ENCODE results near the gene RAI1.

RAI1 gene

DNA sequence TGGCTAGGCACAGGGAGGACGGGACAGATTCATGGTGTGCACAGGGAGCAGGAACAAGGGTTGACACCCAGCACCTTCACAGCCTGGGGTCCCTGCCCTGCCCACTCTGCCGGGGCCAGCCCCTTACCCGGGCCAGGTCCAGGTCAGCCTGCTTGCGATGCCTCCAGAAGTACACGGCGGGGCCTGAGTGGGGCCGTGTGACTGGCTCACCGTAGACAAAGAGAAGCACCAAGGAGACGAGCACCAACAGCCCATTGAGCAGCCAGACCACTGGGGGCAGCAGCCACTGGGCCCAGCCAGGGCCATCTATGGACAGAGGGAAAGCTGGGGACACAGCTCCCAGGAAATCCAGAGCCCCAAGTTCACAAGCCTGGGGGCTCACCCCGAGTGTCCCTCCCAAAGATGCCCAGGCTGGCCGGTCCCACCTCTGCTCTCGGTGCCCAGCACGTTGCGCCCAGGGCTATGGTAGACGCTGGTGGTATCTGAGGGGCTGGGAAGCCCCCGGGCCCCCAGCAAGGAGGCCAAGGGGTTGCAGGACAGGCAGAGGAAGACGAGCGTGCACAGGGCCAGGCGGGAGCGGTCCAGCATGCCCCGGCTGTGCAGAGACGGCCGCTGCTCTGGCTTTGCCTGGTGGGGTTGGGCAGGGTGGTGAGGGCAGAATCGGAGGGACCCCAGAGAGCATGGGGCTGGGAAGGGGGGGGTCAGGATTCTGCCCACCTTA, 135.7 kb downstream of the RAI1 start:
- Mint-ChIP-seq H3K4me3 (no peak overlapping the region), H3K4me1 (peaks cover 55% of the 10 kb centered on the region), H3K27me3 (no peaks in the 10 kb centered on the region), H3K36me3 (peaks cover 56% of the 10 kb centered on the region), H3K9me3 (no peaks in the 10 kb centered on the region), H3K27ac (no peak overlapping the region)
- no peak for DNase-seq
- CTCF ChIA-PET, result interaction anchor here (5.9 kb wide), 1 partner anchor 41 kb away, joined by 95 read pairs; no protein-coding TSS in a partner anchor

GRCh38 chr17:17817552-17817947, 136.3 kb downstream of the RAI1 start:
- H3K27me3 Mint-ChIP-seq, result no peaks in the 10 kb centered on the region
- H3K9me3 Mint-ChIP-seq, result no peaks in the 10 kb centered on the region
- H3K36me3 Mint-ChIP-seq, result peaks cover 60% of the 10 kb centered on the region
- no peak for DNase-seq
- H3K27ac Mint-ChIP-seq, result peak overlapping the region; percentile 42
- H3K4me1 Mint-ChIP-seq, result peaks cover 57% of the 10 kb centered on the region
- CTCF ChIA-PET, result interaction anchor here (0.9 kb wide), 1 partner anchor 31 kb away, joined by 3 read pairs; no protein-coding TSS in a partner anchor
- no peak overlapping the region for H3K4me3 Mint-ChIP-seq

DNA sequence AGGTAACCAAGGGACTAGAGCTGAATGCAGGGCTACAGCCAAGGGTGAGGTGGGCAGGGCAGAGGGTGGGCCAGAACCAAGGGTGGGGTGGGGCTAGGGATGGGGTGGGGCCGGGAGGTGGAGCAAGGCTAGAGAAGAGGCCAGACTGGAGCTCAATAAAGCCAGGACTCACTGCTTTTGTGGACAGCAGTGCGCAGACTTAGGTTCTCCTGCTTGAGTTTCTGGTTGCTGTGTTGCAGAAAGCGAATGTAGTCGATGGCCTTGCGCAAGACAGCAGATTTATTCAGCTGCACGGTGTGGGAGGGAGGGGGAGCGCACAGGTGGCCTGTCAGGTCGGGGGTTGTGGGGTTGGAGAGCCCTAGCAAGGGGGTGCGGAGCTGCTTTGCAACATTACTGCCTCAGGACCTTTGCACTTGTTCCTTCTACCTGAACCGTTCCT, 136.8 kb downstream of the RAI1 start:
- Mint-ChIP-seq H3K27ac (no peak overlapping the region), H3K36me3 (peaks cover 59% of the 10 kb centered on the region), H3K4me1 (peaks cover 59% of the 10 kb centered on the region), H3K4me3 (no peak overlapping the region), H3K27me3 (no peaks in the 10 kb centered on the region), H3K9me3 (no peaks in the 10 kb centered on the region)
- DNase-seq, result peak; percentile 35
- CTCF ChIA-PET, result interaction anchor here (0.9 kb wide), 1 partner anchor 30 kb away, joined by 3 read pairs; no protein-coding TSS in a partner anchor

DNA sequence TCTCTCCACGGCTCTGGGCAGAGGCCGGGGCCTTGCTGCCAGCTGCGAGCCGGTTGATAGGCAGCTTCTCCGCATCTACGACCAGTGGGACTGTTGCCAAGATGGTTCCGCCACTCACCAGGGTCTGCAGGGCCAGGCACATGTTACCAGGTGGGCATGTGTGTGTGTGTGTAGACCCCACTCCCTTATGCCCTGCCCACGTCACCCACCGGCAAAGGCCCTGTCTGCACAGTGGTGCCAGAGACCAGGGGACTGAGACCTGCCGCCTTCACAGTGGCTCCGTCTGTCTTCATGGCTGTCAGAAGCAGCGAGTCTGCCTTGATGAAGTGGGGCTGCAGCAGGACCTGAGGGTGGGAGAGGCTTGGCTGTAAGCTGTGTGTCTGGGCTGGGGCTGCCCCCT, 137.9 kb downstream of the RAI1 start:
- no peak for DNase-seq
- Mint-ChIP-seq H3K27me3 (no peaks in the 10 kb centered on the region), H3K4me1 (peaks cover 61% of the 10 kb centered on the region), H3K27ac (no peak overlapping the region), H3K36me3 (peaks cover 56% of the 10 kb centered on the region), H3K4me3 (no peak overlapping the region), H3K9me3 (no peaks in the 10 kb centered on the region)
- CTCF ChIA-PET, result interaction anchor here (2.0 kb wide), 2 partner anchors 8 to 42 kb away, joined by 8 to 15 read pairs; no protein-coding TSS in a partner anchor

- Mint-ChIP-seq H3K4me3 (peak overlapping the region; percentile 84), H3K4me1 (peaks cover 66% of the 10 kb centered on the region), H3K9me3 (no peaks in the 10 kb centered on the region), H3K27me3 (no peaks in the 10 kb centered on the region), H3K36me3 (peaks cover 53% of the 10 kb centered on the region), H3K27ac (peak overlapping the region; percentile 82)
- peak; percentile 52 for DNase-seq
- CTCF ChIA-PET, result interaction anchor here (1.3 to 2.0 kb wide), 4 partner anchors 8 to 41 kb away, joined by 4 to 15 read pairs (median 6); no protein-coding TSS in a partner anchor
Observed at GRCh38 chr17:17819561-17819995, 138.3 kb downstream of the RAI1 start.

DNA sequence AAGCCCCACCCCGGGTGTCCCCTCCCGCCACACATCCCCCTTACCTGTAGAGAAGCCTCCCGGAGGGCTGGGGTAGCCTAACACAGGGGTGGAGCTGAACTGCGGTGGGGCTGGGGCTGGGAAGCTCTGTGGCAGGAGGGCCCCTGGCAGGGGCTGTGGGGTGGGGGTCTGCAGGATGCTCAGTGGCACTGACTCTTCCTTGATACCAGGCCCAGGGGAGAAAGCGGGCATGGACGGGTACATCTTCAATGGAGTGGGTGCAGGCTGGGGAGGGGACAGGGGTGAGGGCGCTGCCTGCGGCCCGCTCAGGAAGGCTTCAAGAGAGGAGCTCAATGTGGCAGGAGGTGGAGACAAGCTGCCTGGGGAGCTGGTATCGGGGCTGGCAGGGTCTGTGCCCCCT, 138.8 kb downstream of the RAI1 start:
- Mint-ChIP-seq H3K27me3 (no peaks in the 10 kb centered on the region), H3K4me1 (peaks cover 70% of the 10 kb centered on the region), H3K27ac (peak overlapping the region; percentile 82), H3K36me3 (peaks cover 48% of the 10 kb centered on the region), H3K9me3 (no peaks in the 10 kb centered on the region), H3K4me3 (peak overlapping the region; percentile 84)
- DNase-seq, result no peak
- CTCF ChIA-PET, result interaction anchor here (1.0 to 2.9 kb wide), 10 partner anchors 9 to 41 kb away, joined by 3 to 15 read pairs (median 4); no protein-coding TSS in a partner anchor

DNA sequence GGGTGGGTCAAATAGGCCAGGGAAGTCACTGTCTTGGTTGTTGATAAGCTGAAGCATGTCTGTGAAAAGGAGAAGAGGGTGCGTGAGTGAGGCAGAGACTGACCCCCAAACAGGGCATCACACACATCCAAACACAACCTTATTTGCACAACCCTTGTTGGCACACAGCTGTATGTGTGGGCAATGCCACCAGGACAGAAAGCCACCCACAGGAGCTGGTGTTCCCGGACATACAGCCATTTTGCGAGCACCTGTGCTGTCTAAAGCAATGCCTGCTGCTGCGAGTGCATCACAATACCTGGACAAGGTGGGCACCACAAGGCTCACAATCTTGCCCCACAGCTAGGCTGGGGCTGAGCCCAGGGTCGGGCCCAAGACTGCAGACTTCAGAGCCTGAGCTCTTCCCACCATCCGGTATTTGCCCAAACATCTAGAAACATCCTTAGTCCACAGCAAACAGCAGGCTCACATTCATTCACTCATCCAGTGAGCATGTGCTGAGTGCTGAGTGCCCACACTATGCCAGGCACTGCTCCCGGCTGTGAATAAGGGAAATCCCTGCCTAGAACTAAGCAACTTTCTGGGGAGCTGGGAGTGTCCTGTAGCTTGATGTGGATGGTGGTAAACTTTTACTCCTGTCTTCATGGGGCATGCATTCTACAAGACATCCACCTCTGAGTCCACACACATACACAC, 139.4 kb downstream of the RAI1 start:
- CTCF ChIA-PET, result interaction anchor here (0.7 to 2.9 kb wide), 12 partner anchors 9 to 70 kb away, joined by 3 to 15 read pairs (median 4); no protein-coding TSS in a partner anchor
- Mint-ChIP-seq H3K36me3 (peaks cover 44% of the 10 kb centered on the region), H3K27me3 (no peaks in the 10 kb centered on the region), H3K4me1 (peaks cover 76% of the 10 kb centered on the region), H3K9me3 (no peaks in the 10 kb centered on the region), H3K4me3 (peak overlapping the region; percentile 84), H3K27ac (peak overlapping the region; percentile 82)
- DNase-seq, result no peak

DNA sequence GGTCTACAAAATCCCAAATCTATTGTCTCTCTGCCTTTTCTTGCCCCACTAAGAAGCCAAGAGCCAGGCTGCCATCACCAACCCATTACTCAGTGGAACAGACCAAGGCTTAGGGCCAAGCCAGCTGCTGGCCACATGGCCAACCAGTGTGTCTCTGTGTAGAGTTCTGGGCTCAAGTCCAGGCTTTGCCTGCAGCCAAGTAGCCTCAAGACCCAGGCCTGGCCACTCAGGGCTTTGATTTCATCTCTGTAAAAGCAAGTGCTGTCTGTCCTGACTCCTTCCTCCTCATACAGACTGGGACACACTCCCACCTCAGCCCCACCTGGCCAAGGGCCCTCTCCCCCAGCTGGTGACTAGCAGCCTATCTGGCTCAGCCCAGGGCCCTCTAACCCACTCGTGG, 140.9 kb downstream of the RAI1 start:
- Mint-ChIP-seq H3K27me3 (no peaks in the 10 kb centered on the region), H3K36me3 (peaks cover 45% of the 10 kb centered on the region), H3K27ac (peak overlapping the region; percentile 82), H3K4me3 (peak overlapping the region; percentile 84), H3K9me3 (no peaks in the 10 kb centered on the region), H3K4me1 (peaks cover 90% of the 10 kb centered on the region)
- DNase-seq, result no peak
- CTCF ChIA-PET, result interaction anchor here (0.9 to 2.9 kb wide), 4 partner anchors 11 to 39 kb away, joined by 3 to 8 read pairs (median 8); no protein-coding TSS in a partner anchor

GRCh38 chr17:17822616-17823015, 141.4 kb downstream of the RAI1 start:
- Mint-ChIP-seq H3K9me3 (no peaks in the 10 kb centered on the region), H3K27ac (peak overlapping the region; percentile 82), H3K36me3 (peaks cover 44% of the 10 kb centered on the region), H3K4me3 (peak overlapping the region; percentile 84), H3K4me1 (peaks cover 93% of the 10 kb centered on the region), H3K27me3 (no peaks in the 10 kb centered on the region)
- CTCF ChIA-PET, result interaction anchor here (0.9 to 2.9 kb wide), 4 partner anchors 11 to 38 kb away, joined by 3 to 8 read pairs (median 8); no protein-coding TSS in a partner anchor
- DNase-seq, result no peak

GRCh38 chr17:17823433-17824118, 142.3 kb downstream of the RAI1 start:
- H3K9me3 Mint-ChIP-seq, result no peaks in the 10 kb centered on the region
- peak overlapping the region; percentile 96 for H3K27ac Mint-ChIP-seq
- H3K4me3 Mint-ChIP-seq, result peak overlapping the region; percentile 84
- H3K4me1 Mint-ChIP-seq, result peaks cover 94% of the 10 kb centered on the region
- CTCF ChIA-PET, result no interaction called here
- peak; percentile 89 for DNase-seq
- no peaks in the 10 kb centered on the region for H3K27me3 Mint-ChIP-seq
- peaks cover 40% of the 10 kb centered on the region for H3K36me3 Mint-ChIP-seq

GRCh38 chr17:17824119-17824782, 143.0 kb downstream of the RAI1 start:
- Mint-ChIP-seq H3K36me3 (peaks cover 34% of the 10 kb centered on the region), H3K4me1 (peaks cover 90% of the 10 kb centered on the region), H3K9me3 (no peaks in the 10 kb centered on the region), H3K27ac (peak overlapping the region; percentile 96), H3K4me3 (peak overlapping the region; percentile 74), H3K27me3 (no peaks in the 10 kb centered on the region)
- DNase-seq, result peak; percentile 61
- CTCF ChIA-PET, result interaction anchor here (1.4 kb wide), 1 partner anchor 12 kb away, joined by 4 read pairs; no protein-coding TSS in a partner anchor

- Mint-ChIP-seq H3K4me3 (peak overlapping the region; percentile 74), H3K27me3 (no peaks in the 10 kb centered on the region), H3K9me3 (no peaks in the 10 kb centered on the region), H3K27ac (peak overlapping the region; percentile 96), H3K4me1 (peaks cover 88% of the 10 kb centered on the region), H3K36me3 (peaks cover 29% of the 10 kb centered on the region)
- DNase-seq, result no peak
- CTCF ChIA-PET, result interaction anchor here (0.8 to 1.4 kb wide), 2 partner anchors 11 to 13 kb away, joined by 4 read pairs; no protein-coding TSS in a partner anchor
Observed at GRCh38 chr17:17824783-17825614, 143.7 kb downstream of the RAI1 start.

All from activated naive CD4-positive, alpha-beta T cell treated with anti-CD3 and anti-CD28 coated beads, Interleukin-2, amount 10 ng/mL, durations not matched to agents 7 days and 5 days (primary cell).